ENCODE data around the gene LRRFIP1.
A peak's percentile ranks its signal among the peaks of the same experiment; 100 is the strongest.

LRRFIP1 gene

GRCh38 chr2:237701033-237701858 is 73.9 kb downstream of the LRRFIP1 start:
- no peak for DNase-seq (ENCODE audit: low read depth in 2 of 2)

GRCh38 chr2:237701859-237702390 is 74.5 kb downstream of the LRRFIP1 start:
- DNase-seq (ENCODE audit: low read depth in 2 of 2): no peak

- DNase-seq (ENCODE audit: low read depth in 2 of 2): peak in 1 of 2 donors; percentile 48
These were observed 75.3 kb downstream of the LRRFIP1 start for GRCh38 chr2:237702441-237703391.

- DNase-seq (ENCODE audit: low read depth in 2 of 2): no peak
These were observed 77.4 kb downstream of the LRRFIP1 start for GRCh38 chr2:237704501-237705434.

GRCh38 chr2:237706257-237706656 is 78.9 kb downstream of the LRRFIP1 start:
- DNase-seq (ENCODE audit: low read depth in 2 of 2): no peak

- DNase-seq (ENCODE audit: low read depth in 2 of 2): no peak
These were observed 80.6 kb downstream of the LRRFIP1 start for GRCh38 chr2:237708065-237708398.

GRCh38 chr2:237708491-237708890 is 81.1 kb downstream of the LRRFIP1 start:
- DNase-seq (ENCODE audit: low read depth in 2 of 2): no peak

GRCh38 chr2:237708961-237709360 is 81.6 kb downstream of the LRRFIP1 start:
- no peak for DNase-seq (ENCODE audit: low read depth in 2 of 2)

DNA sequence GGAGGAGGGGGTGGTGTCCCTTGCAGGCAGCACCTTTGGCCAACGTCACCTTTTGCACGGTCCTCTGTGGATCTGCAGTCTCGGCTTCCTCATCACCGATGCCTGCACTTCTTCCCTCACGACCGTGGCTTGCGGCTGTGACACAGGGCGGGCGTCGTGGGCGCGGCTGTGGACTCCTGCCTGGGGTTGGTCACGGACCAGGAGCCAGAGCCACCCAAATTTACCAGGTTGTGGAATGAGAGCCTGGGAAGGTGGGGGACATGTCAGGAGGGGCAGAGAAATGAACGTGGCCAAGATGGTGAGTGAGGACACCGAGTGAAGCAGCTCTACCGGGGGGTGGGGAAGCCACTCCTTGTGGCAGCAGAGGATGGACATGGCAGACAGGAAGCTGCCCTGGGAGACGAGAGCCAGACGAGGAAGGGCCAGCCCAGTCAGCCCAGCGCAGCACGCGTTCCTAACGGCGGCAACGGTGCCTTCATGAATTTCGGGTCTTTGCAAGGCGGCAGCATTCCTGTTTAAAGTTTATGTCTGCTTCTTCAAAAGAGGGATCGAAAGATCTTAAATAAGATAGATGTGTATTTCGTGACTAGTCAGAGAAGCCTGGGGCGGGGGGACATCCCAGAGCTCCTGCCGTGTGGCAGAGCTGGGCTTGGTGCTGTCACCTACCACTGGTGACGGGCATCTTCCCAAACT is 84.2 kb downstream of the LRRFIP1 start:
- DNase-seq (ENCODE audit: low read depth in 2 of 2): no peak

DNA sequence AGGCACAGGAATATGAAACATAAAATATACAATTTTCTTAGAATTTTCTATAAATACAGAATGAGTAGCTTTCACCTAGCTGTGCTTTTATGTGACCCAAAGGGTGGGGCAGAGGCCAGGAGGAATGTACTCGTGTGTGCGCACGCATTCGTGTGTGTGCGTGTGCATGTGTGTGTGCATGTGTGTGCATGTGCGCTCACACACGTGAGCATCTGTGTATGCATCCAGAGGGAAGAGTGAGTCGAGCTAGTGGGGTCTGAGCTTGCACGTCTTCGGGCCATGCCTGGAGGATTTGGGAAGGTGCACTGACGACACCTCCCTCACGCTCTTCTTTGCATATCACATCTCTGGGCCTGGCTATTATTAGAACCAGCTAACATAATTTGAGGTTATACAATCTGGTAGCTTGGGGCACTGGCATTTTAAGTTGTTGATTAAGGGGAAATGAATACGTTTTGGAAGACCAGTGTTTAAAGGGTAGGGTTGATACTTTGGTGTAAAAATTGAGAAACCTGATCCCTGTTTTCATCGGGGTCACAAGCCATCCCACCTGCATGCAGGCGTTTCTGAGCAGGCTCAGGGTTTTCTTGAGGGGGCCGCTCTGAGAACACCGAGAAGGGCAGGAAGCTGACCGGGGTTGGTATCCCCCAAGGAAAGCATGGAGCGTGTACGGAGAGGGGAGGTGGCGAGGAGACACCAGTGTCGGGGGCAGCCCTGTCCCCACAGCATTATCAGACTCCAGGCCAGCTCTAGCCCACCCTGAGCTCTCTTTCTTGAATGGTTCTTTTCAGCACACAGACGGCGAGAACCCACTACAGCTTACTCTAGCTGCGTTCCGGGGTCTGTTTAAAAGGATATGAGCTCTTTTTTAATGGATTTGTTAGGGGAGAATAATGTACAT is 85.3 kb downstream of the LRRFIP1 start:
- DNase-seq (ENCODE audit: low read depth in 2 of 2): no peak

- no peak for DNase-seq (ENCODE audit: low read depth in 2 of 2)
These were observed 87.5 kb downstream of the LRRFIP1 start for GRCh38 chr2:237714690-237715458.

GRCh38 chr2:237715459-237715947 is 88.1 kb downstream of the LRRFIP1 start:
- no peak for DNase-seq (ENCODE audit: low read depth in 2 of 2)

- no peak for DNase-seq (ENCODE audit: low read depth in 2 of 2)
These were observed 88.6 kb downstream of the LRRFIP1 start for GRCh38 chr2:237716011-237716410.

DNA sequence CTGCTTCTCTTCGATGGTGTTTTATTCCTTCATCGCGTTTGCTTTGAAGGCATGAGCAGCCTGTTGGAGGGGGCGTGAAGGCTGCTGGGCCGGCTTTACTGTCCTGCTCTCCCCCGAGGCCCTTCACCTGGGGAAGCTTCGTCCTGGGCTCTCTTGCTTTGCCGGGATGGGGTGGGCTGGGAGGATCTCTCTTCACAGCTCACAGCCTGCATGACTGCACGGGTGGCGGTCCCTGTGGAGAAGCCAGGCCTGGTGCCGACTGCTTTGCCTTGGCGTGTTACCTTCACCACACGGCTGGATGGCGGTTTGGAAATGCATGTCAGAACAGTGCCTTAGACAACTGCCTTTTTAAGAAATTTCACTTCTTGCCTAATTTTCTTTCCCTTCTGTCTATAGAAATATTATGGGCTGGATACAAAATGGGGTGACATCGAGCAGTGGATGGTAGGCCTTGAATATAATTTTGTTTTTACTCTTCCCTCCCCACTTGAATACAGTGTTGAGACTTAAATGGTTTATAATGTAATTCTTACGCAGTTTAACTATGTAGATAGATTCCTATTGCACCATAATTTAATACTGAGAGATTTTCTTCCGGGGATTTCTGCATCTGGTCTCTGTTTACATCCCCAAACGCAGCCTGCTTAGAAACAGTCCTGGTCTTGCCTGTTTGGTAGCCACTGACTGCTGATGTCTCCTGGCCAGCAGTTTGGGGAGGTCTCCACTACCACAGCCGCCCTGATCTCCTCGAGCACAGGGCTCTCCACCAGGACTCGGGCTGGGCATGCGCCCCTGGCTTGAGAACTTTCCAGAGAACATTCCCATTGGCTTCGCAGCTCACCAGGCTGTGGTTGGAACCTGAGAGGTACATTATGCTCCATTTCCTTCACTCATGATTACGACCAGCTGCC is 90.2 kb downstream of the LRRFIP1 start:
- no peak for DNase-seq (ENCODE audit: low read depth in 2 of 2)

- DNase-seq (ENCODE audit: low read depth in 2 of 2): no peak
These were observed 90.9 kb downstream of the LRRFIP1 start for GRCh38 chr2:237718277-237718634.

GRCh38 chr2:237720444-237720843 is 93.1 kb downstream of the LRRFIP1 start:
- no peak for DNase-seq (ENCODE audit: low read depth in 2 of 2)

- no peak for DNase-seq (ENCODE audit: low read depth in 2 of 2)
These were observed 93.6 kb downstream of the LRRFIP1 start for GRCh38 chr2:237720957-237721356.

DNA sequence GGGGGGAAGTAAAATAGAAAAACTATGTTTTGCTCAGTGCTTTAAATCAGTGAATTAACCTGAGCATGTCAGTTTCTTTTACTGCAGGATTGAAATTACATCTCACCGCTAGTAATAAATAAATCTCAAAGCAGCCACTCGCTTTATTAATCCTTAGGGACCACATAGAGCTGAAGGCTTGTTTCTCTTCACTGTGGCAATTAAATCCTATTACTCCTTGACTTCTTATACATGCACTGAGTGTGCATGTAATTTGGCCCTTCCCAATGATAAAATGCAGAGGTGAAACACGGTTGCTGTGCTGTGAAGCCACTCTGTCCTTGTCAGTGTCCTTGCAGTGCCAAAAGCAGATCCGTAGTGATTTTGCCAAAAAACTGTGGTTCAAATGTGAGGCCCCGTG is 94.1 kb downstream of the LRRFIP1 start:
- no peak for DNase-seq (ENCODE audit: low read depth in 2 of 2)
